Measurements from ENCODE around the gene MPRIP. TPM values are rescaled to one million over a fixed set of nuclear protein-coding genes. Genes with fewer than 3 reads are reported as not detected.
"Not testable (repeated sequence)": the region's sequence is repeated elsewhere in the genome, so short reads cannot be mapped to it uniquely, and the experiment has no call there.

Gene MPRIP
- total and polyA plus RNA-seq, 2 experiments from 2014 or later = 91.7 to 202 TPM

DNA sequence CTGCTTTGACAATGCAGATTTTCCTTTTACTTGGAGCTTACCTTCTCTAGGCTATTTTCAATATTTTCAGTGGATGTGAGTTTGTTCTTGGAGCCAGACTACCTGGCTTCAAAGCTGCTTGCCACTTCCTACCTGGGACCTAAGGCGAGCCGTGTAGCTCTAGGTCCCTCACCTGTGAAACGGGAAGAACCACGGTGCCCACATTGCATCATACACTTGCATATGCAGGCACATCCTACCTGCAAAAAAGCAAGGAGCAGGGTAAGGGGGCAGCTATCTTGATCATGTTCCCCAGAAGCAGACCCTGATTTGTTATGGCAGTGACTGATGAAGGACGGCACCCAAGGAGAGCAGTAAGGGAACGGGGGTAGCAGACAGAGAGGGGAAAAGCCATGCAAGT lies 27.0 kb upstream of the MPRIP start:
- WGBS (ENCODE audit: low lambda C conversion rate, missing lambda C conversion rate) = 89% methylated on average over 6 of the region's 6 CpGs
- Histone ChIP-seq H3K79me2 (no peaks in the 10 kb centered on the region), H3K4me2 (no peak overlapping the region)

DNA sequence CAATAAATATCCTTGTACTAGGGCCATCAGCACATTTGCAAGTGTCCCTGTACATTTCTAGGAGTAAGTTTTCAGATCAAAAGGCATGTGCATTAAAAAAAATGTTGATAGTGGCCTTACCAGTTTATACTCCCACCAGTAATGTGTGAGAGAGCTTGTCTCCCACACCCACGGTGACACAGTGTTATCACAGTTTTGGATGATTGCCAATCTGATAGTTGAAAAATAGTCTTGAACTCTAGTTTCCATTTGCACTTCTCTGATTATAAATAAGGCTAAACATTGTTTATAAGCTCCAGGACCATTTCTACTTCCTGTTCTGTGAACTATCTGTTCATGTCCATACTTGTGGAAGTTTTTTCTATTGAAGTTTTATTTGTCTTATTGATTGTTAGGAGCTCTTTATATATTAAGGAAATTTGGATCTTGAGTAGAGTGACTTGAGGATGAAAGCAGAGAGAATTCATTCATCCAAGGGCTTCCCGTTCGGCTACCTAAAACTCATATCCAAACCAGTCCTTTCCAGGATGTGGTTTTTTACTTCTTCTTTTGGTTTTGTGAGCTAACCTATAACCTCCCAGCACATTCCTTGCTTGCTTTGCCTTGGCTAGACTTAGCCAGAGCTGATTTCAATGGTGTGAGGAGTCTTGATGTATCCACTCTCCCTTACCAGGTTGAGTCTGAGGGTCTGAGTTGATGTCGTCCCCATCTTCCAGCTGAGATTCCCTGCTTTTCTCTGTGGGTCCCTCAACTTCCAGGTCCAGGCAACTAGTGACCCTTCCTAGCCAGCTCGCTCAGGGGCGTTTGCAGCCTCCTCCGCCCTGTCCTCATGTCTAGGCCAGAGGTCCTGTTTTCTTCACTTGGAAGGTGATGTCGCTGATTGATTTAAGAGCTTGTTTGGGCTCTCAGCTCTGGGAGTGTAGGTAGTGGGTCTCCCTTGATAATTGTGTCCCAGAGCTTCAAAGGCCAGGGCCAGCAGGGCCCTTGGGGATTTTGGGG lies 25.8 kb upstream of the MPRIP start:
- H2AFZ ChIP-seq; H3K27me3 ChIP-seq; DNase-seq (ENCODE audit: low spot score); H3K4me2 ChIP-seq; H3K79me2 ChIP-seq; H3K9me3 ChIP-seq (ENCODE audit: low read depth); H3K36me3 ChIP-seq (replicated peaks; ENCODE audit: insufficient read depth, low read depth); H4K20me1 ChIP-seq (ENCODE audit: insufficient read depth, poor library complexity, severe bottlenecking); H3K9me2 ChIP-seq (replicated peaks; ENCODE audit: insufficient read depth); H3K4me3 ChIP-seq: not testable (repeated sequence)
- 88% methylated on average over 8 of the region's 8 CpGs for WGBS (ENCODE audit: low lambda C conversion rate, missing lambda C conversion rate)
- Histone ChIP-seq H3K27ac (peak overlapping the region; percentile 45), H3K4me1 (ENCODE audit: insufficient read depth) (peaks cover 26% of the 10 kb centered on the region)

More for the DNA sequence above, 27.0 kb upstream of the MPRIP start:
- no peaks in the 10 kb centered on the region for H4K20me1 ChIP-seq (ENCODE audit: insufficient read depth, poor library complexity, severe bottlenecking)
- TF ChIP-seq EZH2 (IDR thresholded peaks at IDR 0.05; ENCODE audit: borderline replicate concordance) (no peak), EZH2phosphoT487 (IDR thresholded peaks at IDR 0.05; ENCODE audit: low read depth, severe bottlenecking, unreplicated experiment) (no peak)
- TF ChIP-seq, protein P1, sequence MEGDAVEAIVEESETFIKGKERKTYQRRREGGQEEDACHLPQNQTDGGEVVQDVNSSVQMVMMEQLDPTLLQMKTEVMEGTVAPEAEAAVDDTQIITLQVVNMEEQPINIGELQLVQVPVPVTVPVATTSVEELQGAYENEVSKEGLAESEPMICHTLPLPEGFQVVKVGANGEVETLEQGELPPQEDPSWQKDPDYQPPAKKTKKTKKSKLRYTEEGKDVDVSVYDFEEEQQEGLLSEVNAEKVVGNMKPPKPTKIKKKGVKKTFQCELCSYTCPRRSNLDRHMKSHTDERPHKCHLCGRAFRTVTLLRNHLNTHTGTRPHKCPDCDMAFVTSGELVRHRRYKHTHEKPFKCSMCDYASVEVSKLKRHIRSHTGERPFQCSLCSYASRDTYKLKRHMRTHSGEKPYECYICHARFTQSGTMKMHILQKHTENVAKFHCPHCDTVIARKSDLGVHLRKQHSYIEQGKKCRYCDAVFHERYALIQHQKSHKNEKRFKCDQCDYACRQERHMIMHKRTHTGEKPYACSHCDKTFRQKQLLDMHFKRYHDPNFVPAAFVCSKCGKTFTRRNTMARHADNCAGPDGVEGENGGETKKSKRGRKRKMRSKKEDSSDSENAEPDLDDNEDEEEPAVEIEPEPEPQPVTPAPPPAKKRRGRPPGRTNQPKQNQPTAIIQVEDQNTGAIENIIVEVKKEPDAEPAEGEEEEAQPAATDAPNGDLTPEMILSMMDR (IDR thresholded peaks at IDR 0.05; ENCODE audit: poor library complexity) = no peak
- peaks cover 16% of the 10 kb centered on the region for H3K4me1 ChIP-seq (ENCODE audit: insufficient read depth)
- no peaks in the 10 kb centered on the region for H3K9me3 ChIP-seq (ENCODE audit: low read depth)
- H3K4me3 ChIP-seq = no peak overlapping the region
- no peaks in the 10 kb centered on the region for H3K9me2 ChIP-seq (replicated peaks; ENCODE audit: insufficient read depth)
- no peak overlapping the region for H2AFZ ChIP-seq
- no peaks in the 10 kb centered on the region for H3K36me3 ChIP-seq (replicated peaks; ENCODE audit: insufficient read depth, low read depth)
- no peak overlapping the region for H3K27ac ChIP-seq
- no peak for DNase-seq (ENCODE audit: low spot score)
- H3K27me3 ChIP-seq = no peaks in the 10 kb centered on the region

DNA sequence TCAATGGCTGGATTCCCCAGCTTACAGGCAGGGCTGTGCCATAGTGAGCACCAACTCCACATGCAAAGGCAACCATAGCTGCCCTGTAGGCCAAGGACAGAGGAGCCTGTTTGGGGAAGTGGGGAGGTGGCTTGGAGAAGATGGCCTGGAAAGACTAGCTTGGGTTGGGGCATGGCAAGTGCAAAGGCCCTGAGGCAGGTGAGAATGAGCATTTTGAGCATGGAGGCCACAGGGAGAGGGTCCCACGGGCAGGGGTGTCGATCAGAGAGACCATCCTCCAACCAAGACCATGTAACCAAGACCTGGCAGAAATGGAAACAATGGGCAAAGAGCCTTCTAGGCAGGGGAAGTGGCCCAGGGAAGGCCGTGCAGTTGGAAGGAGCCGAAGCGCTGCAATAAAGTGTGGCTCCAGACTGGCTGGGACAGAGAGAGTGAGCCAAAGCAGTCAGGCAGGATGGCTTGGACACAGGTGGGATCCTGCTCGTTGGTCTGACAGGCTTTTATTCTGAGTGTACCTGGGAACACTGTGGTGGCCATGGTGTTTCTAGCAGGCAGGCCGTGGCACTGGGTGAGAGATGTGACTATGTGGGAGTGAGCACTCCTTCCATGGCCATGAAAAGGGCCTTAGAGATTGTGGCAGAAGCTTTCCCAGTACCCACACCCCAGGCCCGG lies 24.8 kb upstream of the MPRIP start:
- H3K4me1 ChIP-seq (ENCODE audit: insufficient read depth) = peaks cover 35% of the 10 kb centered on the region
- H3K79me2 ChIP-seq = no peaks in the 10 kb centered on the region
- no peaks in the 10 kb centered on the region for H4K20me1 ChIP-seq (ENCODE audit: insufficient read depth, poor library complexity, severe bottlenecking)
- DNase-seq (ENCODE audit: low spot score) = no peak
- H3K4me3 ChIP-seq = no peak overlapping the region
- 90% methylated on average over 8 of the region's 8 CpGs for WGBS (ENCODE audit: low lambda C conversion rate, missing lambda C conversion rate)
- no peaks in the 10 kb centered on the region for H3K27me3 ChIP-seq
- H3K36me3 ChIP-seq (replicated peaks; ENCODE audit: insufficient read depth, low read depth) = no peaks in the 10 kb centered on the region
- no peaks in the 10 kb centered on the region for H3K9me2 ChIP-seq (replicated peaks; ENCODE audit: insufficient read depth)
- H3K27ac ChIP-seq = peak overlapping the region; percentile 95
- H2AFZ ChIP-seq = no peak overlapping the region
- TF ChIP-seq EZH2 (IDR thresholded peaks at IDR 0.05; ENCODE audit: borderline replicate concordance) = no peak
- TF ChIP-seq, protein P1 (IDR thresholded peaks at IDR 0.05; ENCODE audit: poor library complexity) = no peak
- no peak for TF ChIP-seq EZH2phosphoT487 (IDR thresholded peaks at IDR 0.05; ENCODE audit: low read depth, severe bottlenecking, unreplicated experiment)
- no peaks in the 10 kb centered on the region for H3K9me3 ChIP-seq (ENCODE audit: low read depth)
- no peak overlapping the region for H3K4me2 ChIP-seq

DNA sequence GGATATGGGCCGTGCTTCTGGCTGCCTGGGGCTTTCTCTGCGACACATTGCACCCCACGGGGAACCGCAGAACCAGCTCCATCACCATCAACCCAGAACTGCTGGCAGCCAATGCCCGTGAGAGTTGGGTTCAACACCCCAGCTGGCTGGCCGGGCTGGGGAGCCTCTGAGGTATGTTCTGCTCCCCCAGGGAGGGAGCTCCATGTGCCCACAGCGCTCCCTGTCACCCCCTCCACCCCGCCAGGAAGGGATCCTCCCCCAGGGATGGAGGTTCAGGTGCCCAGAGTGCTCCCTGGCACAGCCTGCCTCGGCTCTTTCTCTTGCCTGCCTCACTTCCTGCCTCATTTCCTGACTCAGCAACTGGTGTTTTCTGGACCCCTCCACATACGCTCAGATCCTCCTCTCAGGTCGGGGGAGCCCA lies 24.2 kb upstream of the MPRIP start:
- Histone ChIP-seq H2AFZ (no peak overlapping the region), H3K9me2 (replicated peaks; ENCODE audit: insufficient read depth) (no peaks in the 10 kb centered on the region), H3K36me3 (replicated peaks; ENCODE audit: insufficient read depth, low read depth) (no peaks in the 10 kb centered on the region), H3K4me2 (no peak overlapping the region), H4K20me1 (ENCODE audit: insufficient read depth, poor library complexity, severe bottlenecking) (no peaks in the 10 kb centered on the region), H3K4me1 (ENCODE audit: insufficient read depth) (peaks cover 40% of the 10 kb centered on the region), H3K79me2 (no peaks in the 10 kb centered on the region), H3K4me3 (no peak overlapping the region), H3K9me3 (ENCODE audit: low read depth) (no peaks in the 10 kb centered on the region), H3K27ac (peak overlapping the region; percentile 95), H3K27me3 (no peaks in the 10 kb centered on the region)
- no peak for DNase-seq (ENCODE audit: low spot score)
- 87% methylated on average over 11 of the region's 11 CpGs for WGBS (ENCODE audit: low lambda C conversion rate, missing lambda C conversion rate)
- TF ChIP-seq, protein P1 (IDR thresholded peaks at IDR 0.05; ENCODE audit: poor library complexity) = no peak
- TF ChIP-seq EZH2phosphoT487 (IDR thresholded peaks at IDR 0.05; ENCODE audit: low read depth, severe bottlenecking, unreplicated experiment) (no peak), EZH2 (IDR thresholded peaks at IDR 0.05; ENCODE audit: borderline replicate concordance) (no peak)
